ENCODE measurements around the gene GSE1.

- TF ChIP-seq CTCF (IDR thresholded peaks at IDR 0.05): no peak
- TF ChIP-seq POLR2AphosphoS5 (IDR thresholded peaks at IDR 0.05): no peak
- no peak for TF ChIP-seq EP300 (IDR thresholded peaks at IDR 0.05)
- TF ChIP-seq POLR2A (IDR thresholded peaks at IDR 0.05): no peak
These were observed 9.8 kb upstream of the GSE1 start for GRCh38 chr16:85603203-85603755.
